GM21737 (cell line): ENCODE results near the gene FBXL15.

Experiments used
- ATAC-seq: cut with Tn5 transposase; IDR thresholded peaks from one replicate; pipeline ENCODE4 v1.9.1; 2021; ENCODE audit warnings: mild to moderate bottlenecking, moderate library complexity; ENCODE audit not compliant: unreplicated experiment

FBXL15 gene

GRCh38 chr10:102420714-102421506 lies at the start of gene FBXL15:
FBXL15 (plus strand) TSS chr10:102420836; CDS start chr10:102421130, 294 bp downstream.
- ATAC-seq, result peak; percentile 52

- ATAC-seq, result no peak
Observed at GRCh38 chr10:102371295-102371694, 49.3 kb upstream of the FBXL15 start.

- no peak for ATAC-seq
Observed at GRCh38 chr10:102375250-102375649, 45.4 kb upstream of the FBXL15 start.

- no peak for ATAC-seq
Observed at GRCh38 chr10:102375867-102376266, 44.8 kb upstream of the FBXL15 start.

- no peak for ATAC-seq
Observed at GRCh38 chr10:102376901-102377300, 43.7 kb upstream of the FBXL15 start.

GRCh38 chr10:102379383-102379782 lies 41.3 kb upstream of the FBXL15 start:
- ATAC-seq, result no peak

- no peak for ATAC-seq
Observed at GRCh38 chr10:102381983-102382382, 38.7 kb upstream of the FBXL15 start.

GRCh38 chr10:102382871-102383270 lies 37.8 kb upstream of the FBXL15 start:
- ATAC-seq, result no peak

- no peak for ATAC-seq
Observed at GRCh38 chr10:102384053-102384452, 36.6 kb upstream of the FBXL15 start.

GRCh38 chr10:102384606-102385429 lies 35.8 kb upstream of the FBXL15 start:
- ATAC-seq, result no peak

- no peak for ATAC-seq
Observed at GRCh38 chr10:102389894-102390293, 30.7 kb upstream of the FBXL15 start.

- no peak for ATAC-seq
Observed at GRCh38 chr10:102392306-102392705, 28.3 kb upstream of the FBXL15 start.

- ATAC-seq, result no peak
Observed at GRCh38 chr10:102393411-102394078, 27.1 kb upstream of the FBXL15 start.

GRCh38 chr10:102394079-102394800 lies 26.4 kb upstream of the FBXL15 start:
- peak; percentile 76 for ATAC-seq

GRCh38 chr10:102394801-102395399 lies 25.7 kb upstream of the FBXL15 start:
- ATAC-seq, result no peak

GRCh38 chr10:102395400-102396316 lies 25.0 kb upstream of the FBXL15 start, which contains the start of gene NFKB2:
NFKB2 (plus strand) TSS chr10:102395705; CDS start chr10:102395960, 255 bp downstream.
- ATAC-seq, result peak; percentile 30

GRCh38 chr10:102396317-102396650 lies 24.4 kb upstream of the FBXL15 start:
- ATAC-seq, result no peak

- ATAC-seq, result no peak
Observed at GRCh38 chr10:102396730-102397151, 23.9 kb upstream of the FBXL15 start.
